Measurements from ENCODE around the gene LCLAT1.

LCLAT1 gene

DNA sequence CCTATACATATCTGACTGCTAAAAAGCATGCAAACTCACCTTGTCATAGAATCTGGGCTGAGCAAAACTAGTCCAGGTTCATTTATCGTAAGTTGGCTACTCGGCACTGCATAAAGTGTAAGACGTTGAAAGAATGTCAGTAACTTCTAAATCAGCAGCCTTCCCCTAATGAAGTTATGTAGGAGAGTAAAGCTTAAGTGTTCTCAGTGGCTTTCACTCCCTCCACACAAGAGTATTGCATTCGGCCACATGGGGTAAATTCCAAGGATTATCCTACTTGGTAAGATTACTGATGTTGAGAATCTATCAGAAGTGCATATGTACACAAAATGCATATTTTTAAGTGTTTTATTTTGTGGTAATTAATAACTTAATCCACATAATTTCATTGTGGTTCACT is 130.1 kb downstream of the LCLAT1 start:
- Histone ChIP-seq H3K27me3 (ENCODE audit: insufficient read depth, low read length, poor library complexity, severe bottlenecking) (no peaks in the 10 kb centered on the region), H3K9me2 (replicated peaks; ENCODE audit: low read depth, low read length) (no peaks in the 10 kb centered on the region), H3K9me3 (ENCODE audit: insufficient read depth, low read depth, low read length) (no peaks in the 10 kb centered on the region), H3K4me1 (ENCODE audit: insufficient read depth, low read length, poor library complexity, severe bottlenecking) (no peaks in the 10 kb centered on the region), H3K36me3 (ENCODE audit: insufficient read depth, low read length) (no peaks in the 10 kb centered on the region), H3K9ac (ENCODE audit: low read depth, low read length, poor library complexity, severe bottlenecking) (no peak overlapping the region), H3F3A (ENCODE audit: low read depth) (no peaks in the 10 kb centered on the region), H3K79me2 (ENCODE audit: insufficient read depth, low read length) (no peaks in the 10 kb centered on the region), H2AFZ (ENCODE audit: low read length) (no peak overlapping the region), H3K4me3 (ENCODE audit: low read length, poor library complexity, severe bottlenecking) (no peak overlapping the region), H4K20me1 (ENCODE audit: insufficient read depth, low read length, poor library complexity, severe bottlenecking) (no peaks in the 10 kb centered on the region), H3K4me2 (ENCODE audit: low read depth, low read length, poor library complexity, severe bottlenecking) (no peak overlapping the region)
- TF ChIP-seq EZH2phosphoT487 (IDR thresholded peaks at IDR 0.05; ENCODE audit: borderline replicate concordance), result no peak
- TF ChIP-seq, protein P1, sequence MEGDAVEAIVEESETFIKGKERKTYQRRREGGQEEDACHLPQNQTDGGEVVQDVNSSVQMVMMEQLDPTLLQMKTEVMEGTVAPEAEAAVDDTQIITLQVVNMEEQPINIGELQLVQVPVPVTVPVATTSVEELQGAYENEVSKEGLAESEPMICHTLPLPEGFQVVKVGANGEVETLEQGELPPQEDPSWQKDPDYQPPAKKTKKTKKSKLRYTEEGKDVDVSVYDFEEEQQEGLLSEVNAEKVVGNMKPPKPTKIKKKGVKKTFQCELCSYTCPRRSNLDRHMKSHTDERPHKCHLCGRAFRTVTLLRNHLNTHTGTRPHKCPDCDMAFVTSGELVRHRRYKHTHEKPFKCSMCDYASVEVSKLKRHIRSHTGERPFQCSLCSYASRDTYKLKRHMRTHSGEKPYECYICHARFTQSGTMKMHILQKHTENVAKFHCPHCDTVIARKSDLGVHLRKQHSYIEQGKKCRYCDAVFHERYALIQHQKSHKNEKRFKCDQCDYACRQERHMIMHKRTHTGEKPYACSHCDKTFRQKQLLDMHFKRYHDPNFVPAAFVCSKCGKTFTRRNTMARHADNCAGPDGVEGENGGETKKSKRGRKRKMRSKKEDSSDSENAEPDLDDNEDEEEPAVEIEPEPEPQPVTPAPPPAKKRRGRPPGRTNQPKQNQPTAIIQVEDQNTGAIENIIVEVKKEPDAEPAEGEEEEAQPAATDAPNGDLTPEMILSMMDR (conservative IDR thresholded peaks at IDR 0.05; ENCODE audit: low read length), result no peak

- H3F3A ChIP-seq (ENCODE audit: low read depth), result no peaks in the 10 kb centered on the region
- TF ChIP-seq, protein P1 (conservative IDR thresholded peaks at IDR 0.05; ENCODE audit: low read length), result no peak
- TF ChIP-seq EZH2phosphoT487 (IDR thresholded peaks at IDR 0.05; ENCODE audit: borderline replicate concordance), result no peak
- H3K4me2 ChIP-seq (ENCODE audit: low read depth, low read length, poor library complexity, severe bottlenecking), result no peak overlapping the region
- H3K4me1 ChIP-seq (ENCODE audit: insufficient read depth, low read length, poor library complexity, severe bottlenecking), result no peaks in the 10 kb centered on the region
- no peaks in the 10 kb centered on the region for H3K27me3 ChIP-seq (ENCODE audit: insufficient read depth, low read length, poor library complexity, severe bottlenecking)
- H3K36me3 ChIP-seq (ENCODE audit: insufficient read depth, low read length), result 0 out of 2 replicates have a peak, but pooled peaks cover 2% of the 10 kb centered on the region
- H2AFZ ChIP-seq (ENCODE audit: low read length), result no peak overlapping the region
- no peak overlapping the region for H3K9ac ChIP-seq (ENCODE audit: low read depth, low read length, poor library complexity, severe bottlenecking)
- no peaks in the 10 kb centered on the region for H3K79me2 ChIP-seq (ENCODE audit: insufficient read depth, low read length)
- H3K4me3 ChIP-seq (ENCODE audit: low read length, poor library complexity, severe bottlenecking), result no peak overlapping the region
- no peaks in the 10 kb centered on the region for H3K9me2 ChIP-seq (replicated peaks; ENCODE audit: low read depth, low read length)
- H4K20me1 ChIP-seq (ENCODE audit: insufficient read depth, low read length, poor library complexity, severe bottlenecking), result no peaks in the 10 kb centered on the region
- H3K9me3 ChIP-seq (ENCODE audit: insufficient read depth, low read depth, low read length), result no peaks in the 10 kb centered on the region
These were observed 133.3 kb downstream of the LCLAT1 start for GRCh38 chr2:30580391-30580790.

GRCh38 chr2:30582521-30582920 is 135.5 kb downstream of the LCLAT1 start:
- Histone ChIP-seq H3K4me2 (ENCODE audit: low read depth, low read length, poor library complexity, severe bottlenecking) (no peak overlapping the region), H3K27me3 (ENCODE audit: insufficient read depth, low read length, poor library complexity, severe bottlenecking) (no peaks in the 10 kb centered on the region), H3K4me1 (ENCODE audit: insufficient read depth, low read length, poor library complexity, severe bottlenecking) (no peaks in the 10 kb centered on the region), H2AFZ (ENCODE audit: low read length) (no peak overlapping the region), H3K36me3 (ENCODE audit: insufficient read depth, low read length) (peaks cover 6% of the 10 kb centered on the region; the same call in 1 of the 2 replicates), H3K9me2 (replicated peaks; ENCODE audit: low read depth, low read length) (no peaks in the 10 kb centered on the region), H3F3A (ENCODE audit: low read depth) (no peaks in the 10 kb centered on the region), H3K79me2 (ENCODE audit: insufficient read depth, low read length) (no peaks in the 10 kb centered on the region), H3K9me3 (ENCODE audit: insufficient read depth, low read depth, low read length) (no peaks in the 10 kb centered on the region), H3K9ac (ENCODE audit: low read depth, low read length, poor library complexity, severe bottlenecking) (no peak overlapping the region), H4K20me1 (ENCODE audit: insufficient read depth, low read length, poor library complexity, severe bottlenecking) (no peaks in the 10 kb centered on the region), H3K4me3 (ENCODE audit: low read length, poor library complexity, severe bottlenecking) (no peak overlapping the region)
- no peak for TF ChIP-seq EZH2phosphoT487 (IDR thresholded peaks at IDR 0.05; ENCODE audit: borderline replicate concordance)
- TF ChIP-seq, protein P1 (conservative IDR thresholded peaks at IDR 0.05; ENCODE audit: low read length), result no peak

Data from Loucy (cell line).